ENCODE data around the gene IQGAP2.

IQGAP2 gene

DNA sequence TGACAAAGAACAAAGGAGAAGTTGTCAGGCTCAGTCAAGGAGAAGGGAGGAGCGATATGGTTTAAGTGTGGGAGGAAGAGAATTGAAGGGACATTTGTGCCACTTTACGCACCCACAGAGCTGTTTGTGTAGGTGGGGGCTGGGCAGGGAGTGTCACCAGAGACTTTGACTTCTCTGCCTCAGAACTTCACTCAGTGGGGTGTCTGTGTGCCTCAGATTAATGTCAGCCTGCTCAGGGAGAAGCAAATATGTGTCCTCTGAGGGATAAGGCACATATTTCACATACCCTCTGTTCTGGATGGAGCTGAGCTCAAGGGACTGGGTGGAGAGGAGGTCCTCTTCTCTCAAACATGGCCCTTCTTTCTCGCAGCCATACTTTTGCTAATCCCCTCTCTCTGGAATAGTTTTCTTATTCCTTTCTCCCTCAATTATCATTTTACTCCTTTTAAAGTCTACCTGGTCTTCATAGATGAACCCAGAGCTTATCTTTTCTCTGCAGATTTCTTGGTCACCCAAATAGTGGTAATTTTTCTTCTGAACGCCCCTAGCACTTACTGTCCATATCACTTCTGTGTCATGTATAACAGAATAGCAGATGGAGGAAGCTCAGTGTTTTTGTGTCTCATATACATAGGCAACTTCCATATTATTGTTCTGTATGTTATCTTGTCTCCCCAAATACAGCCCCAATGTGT is 77.0 kb downstream of the IQGAP2 start:
- no peak for DNase-seq

- no peak for DNase-seq
Observed at GRCh38 chr5:76482984-76483383, 79.9 kb downstream of the IQGAP2 start.

GRCh38 chr5:76483433-76483832 is 80.3 kb downstream of the IQGAP2 start:
- DNase-seq = no peak

DNA sequence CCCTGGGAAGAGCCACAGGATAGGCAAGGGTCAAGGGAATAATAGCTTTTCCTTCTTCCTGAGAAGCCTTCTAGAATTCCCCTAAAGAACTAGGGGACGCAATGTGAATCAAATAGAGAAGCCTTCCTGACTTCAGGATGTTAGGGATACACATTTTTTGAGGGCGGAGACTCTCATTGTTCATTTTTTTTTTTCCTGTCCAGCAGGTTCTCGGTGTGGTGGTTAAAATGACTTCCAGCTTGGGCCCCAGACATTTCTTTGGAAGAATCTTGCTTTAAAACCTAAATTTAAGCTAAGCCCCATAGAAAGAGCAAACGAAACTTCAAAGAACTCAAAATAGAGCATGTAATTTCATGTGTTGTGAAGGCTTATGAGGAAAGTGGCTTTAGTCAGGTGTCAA is 80.8 kb downstream of the IQGAP2 start:
- DNase-seq = no peak

GRCh38 chr5:76485511-76485910 is 82.4 kb downstream of the IQGAP2 start:
- no peak for DNase-seq

DNA sequence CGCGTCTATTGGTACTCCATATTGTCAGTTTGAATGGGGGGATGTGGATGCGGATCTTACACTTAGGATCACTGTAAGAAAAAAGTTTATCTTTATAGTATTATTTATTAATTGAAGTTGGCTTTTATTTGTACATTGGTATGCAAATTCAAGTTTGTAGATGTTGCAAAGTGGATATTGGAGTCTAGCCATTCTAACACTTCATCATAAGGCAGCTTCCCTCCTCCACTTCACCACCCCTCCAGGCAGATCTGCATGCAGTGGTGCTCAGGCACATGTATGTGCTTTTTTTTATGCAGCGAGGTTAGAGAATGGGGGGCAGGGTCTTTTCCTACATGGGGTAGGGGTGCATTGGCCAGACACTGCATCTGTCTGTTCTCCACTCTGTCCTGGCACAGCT is 84.3 kb downstream of the IQGAP2 start:
- DNase-seq = no peak

DNA sequence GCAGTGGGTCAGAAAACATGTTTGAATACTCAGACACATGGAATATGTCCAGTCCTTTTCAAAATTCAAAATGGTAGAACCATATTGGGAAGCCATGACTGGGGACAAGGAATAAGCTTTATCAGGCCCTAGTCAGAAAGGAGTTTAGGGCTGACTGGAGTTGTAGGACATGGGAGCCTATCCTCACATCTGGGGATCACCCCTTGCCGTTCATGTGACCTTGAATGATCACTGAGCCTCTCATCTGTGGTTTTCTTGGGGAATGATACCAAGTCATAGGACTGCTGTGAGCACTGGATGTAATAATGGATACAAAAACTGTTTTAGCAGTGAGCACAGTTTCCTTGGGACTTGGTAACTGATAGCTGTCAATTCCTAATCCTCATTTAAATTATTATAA is 84.7 kb downstream of the IQGAP2 start:
- no peak for DNase-seq

- no peak for DNase-seq
Observed at GRCh38 chr5:76488969-76489368, 85.9 kb downstream of the IQGAP2 start.

DNA sequence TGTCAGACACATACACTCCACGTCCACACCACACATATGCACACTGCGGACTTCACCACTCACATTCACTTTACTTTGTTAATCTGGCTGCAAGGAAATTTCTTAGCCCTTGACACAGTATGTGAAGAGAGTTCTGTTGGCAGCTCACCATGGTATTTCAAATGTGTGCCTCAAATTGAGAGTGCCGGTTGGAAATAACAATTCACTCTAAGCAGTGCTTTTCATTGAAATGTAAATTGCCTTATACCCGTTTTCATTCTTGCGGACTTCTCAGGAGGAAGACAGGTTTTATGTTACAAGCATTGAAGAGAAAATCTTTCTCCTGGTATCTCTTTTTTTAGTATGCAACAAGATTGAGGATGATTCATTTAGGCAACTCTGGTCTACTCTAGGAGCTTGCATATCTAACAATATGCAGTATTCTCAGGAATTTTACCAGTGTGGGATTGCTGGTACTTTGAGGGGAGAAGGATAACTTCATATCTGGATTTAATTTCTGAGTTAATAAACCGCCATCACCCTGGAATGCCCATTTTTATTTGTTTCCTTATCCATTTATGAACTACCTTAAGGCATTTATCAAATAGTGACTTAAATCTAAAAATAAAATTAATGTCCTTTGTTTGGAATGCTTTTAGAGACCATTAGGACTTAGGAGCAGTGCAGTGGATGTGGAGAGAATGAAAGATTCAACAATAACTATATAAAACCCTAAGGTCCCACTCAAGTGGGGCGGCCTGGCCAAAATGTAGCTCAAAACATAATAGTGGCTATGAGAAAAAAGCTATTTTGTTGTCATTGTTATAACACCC is 87.0 kb downstream of the IQGAP2 start:
- DNase-seq = no peak

- DNase-seq = no peak
Observed at GRCh38 chr5:76490960-76491359, 87.9 kb downstream of the IQGAP2 start.

DNA sequence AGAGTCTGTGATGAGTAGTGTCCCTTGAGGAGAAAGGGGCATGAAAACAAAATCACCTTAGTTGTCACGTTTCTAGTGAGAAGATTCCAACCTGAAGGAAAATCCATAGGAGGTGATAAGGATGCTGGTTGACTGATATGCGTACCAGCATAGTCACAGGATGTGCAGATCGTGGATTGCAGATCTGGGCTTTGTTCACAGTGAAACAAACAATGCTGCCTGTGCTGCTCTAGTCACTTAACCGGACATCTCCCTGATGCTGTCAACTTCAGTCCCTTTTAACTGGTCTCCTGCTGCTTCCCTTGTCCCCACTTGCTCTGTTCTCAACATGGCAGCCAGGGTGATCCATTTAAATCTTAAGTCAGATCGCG is 89.7 kb downstream of the IQGAP2 start:
- DNase-seq = no peak

- no peak for DNase-seq
Observed at GRCh38 chr5:76493190-76493837, 90.2 kb downstream of the IQGAP2 start.

DNA sequence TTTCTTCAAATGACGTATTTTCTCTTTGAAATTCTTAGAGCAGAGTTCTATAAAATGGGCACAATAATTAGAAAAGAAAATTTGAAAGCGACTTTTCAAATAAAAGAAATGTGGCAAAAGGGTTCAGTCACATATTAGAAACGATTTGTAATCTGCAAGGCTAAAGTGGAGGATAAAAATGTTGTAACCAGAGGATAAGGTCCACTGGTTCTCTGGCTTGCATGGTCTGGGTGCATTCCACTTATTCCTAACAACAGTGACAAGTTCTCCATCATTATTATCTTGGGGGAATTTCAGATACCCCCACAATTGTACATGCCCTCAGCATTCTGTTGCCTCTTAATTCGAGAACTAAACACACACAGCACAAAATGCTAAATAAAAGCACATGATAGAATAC is 91.1 kb downstream of the IQGAP2 start:
- no peak for DNase-seq

DNA sequence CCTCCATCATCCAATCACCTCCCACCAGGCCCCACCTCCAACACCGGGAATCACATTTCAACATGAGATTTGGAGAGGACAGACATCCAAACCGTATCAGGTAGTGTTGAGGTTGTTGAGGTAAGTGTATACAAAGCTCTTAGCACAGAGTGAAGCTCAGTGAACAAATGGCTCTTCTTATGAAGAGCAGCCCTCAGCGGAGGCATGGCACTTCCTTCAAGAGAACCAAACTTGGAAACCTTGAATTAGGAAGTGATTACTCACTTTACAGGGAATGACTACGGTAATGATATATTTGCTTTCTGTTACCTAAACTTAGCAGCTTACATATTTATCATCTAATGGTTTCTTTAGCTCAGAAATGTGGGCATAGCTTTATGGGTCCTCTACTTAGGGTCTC is 92.8 kb downstream of the IQGAP2 start:
- no peak for DNase-seq

DNA sequence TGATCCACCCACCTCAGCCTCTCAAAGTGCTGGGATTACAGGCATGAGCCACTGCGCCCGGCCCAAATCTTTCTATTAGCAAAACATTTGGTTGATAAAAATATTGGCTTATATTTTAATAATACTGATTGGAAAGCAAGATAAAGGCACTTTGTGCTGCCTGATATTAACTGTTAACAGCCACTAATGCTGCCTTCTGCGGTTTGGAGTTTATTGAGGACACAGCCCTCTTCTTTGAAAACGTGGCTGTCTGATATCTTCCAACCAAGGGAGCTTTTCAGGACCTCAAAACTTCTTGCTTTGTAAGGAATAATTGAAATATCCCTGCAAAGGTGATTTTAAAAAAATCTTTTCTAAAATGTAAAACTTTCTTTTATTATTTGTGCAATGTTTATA is 94.0 kb downstream of the IQGAP2 start:
- DNase-seq = no peak

DNA sequence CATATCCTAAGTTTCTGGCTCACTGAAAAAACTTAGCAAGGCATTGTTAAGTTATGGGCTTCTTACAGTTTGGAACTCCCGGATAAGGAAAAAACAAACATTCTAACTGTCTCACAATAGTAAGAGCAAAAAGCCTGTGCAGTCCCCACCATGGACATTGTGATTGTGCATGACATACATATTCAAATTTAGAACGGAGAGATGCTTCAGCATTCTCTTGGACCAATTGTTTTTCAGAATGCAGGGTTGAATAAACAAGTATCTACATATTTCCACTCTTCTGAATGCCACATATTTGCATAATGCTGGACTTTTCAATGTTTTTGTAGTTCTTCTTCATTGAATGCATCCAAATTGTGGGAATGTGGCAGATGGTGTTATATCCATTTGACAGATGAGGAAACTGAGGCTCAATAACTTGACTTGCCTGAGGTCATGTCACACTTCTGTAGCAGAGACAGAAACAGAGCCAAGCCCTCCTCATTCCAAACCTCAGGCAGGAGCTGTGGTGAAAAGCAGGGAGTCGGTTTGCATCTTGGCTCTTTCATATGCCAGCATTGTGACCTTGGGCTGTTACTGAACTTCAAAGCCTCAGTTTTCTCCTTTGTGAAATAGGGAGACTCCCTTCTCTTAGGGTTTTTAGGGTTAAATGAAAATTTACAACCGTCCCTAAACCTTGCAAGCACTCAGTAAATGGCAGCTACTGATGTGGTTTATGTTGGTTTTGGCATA is 95.1 kb downstream of the IQGAP2 start:
- no peak for DNase-seq

DNA sequence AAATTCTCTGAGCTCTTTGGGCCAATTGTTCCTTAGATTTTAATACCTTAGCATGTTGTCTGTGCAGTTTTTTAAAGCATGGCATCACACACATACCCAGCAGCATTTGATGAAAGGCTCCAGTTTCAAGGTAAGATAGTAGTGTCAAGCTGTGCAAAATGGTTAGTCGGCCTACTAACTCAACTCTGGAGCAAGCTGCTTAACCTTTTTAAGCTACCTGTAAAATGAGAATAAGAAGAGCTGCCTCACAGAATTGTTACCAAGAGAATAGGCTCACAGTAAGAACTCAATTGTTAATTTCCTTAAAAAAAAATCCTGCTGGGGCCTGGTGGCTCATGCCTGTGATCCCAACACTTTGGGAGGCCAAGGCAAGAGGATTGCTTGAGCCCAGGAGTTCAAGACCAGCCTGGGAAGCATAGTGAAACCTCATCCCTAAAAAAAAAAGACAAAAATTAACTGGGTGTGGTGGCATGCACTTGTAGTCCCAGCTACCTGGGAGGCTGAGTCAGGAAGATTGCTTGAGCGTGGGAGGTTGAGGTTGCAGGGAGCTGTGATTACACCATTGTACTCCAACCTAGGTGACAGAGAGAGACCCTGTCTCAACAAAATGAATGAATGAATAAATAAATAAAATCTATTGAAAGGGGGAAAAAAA is 96.5 kb downstream of the IQGAP2 start:
- DNase-seq = no peak

- DNase-seq = no peak
Observed at GRCh38 chr5:76500633-76501393, 97.7 kb downstream of the IQGAP2 start.

DNA sequence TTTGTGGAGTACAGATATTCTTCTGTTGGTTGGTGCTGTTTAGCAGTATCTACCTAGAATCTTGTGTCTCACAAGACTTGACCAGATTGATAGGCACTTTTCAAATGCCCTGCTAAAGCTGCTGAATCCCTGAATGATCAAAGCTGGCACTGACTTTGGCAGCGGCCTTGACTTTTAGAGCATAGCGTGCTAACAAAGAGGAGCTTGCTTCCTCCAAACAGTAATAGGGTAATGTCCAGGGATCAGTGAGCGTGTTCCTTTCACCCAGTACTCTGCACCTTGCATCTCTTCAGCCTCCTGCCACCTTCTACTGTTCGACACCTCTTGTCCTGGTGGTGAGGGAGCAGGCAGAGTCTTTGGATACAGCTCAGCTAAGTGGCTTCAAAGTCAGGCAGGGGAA is 100.8 kb downstream of the IQGAP2 start:
- DNase-seq = no peak

GRCh38 chr5:76504901-76505564 is 101.9 kb downstream of the IQGAP2 start:
- DNase-seq = no peak

DNA sequence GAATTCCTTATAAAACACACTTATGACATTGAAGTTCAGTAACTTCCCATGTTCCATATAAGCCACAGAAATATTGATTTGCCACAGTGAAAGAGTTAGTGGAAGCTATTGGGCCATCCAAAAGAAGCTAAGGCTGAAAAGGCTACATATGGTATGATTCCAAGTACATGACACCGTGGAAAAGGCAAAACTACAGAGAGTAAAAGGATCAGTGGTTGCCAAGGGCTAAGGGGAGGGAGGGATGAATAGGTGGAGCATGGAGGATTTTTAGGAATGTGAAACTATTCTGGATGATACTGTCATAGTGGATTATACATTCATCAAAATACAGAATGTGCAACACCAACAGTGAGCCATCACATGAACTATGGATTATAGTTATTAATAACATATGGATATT is 110.4 kb downstream of the IQGAP2 start:
- DNase-seq = no peak

GRCh38 chr5:76514292-76514691 is 111.2 kb downstream of the IQGAP2 start:
- DNase-seq = no peak

Measured in activated gamma-delta T cell treated with Interleukin-2 at 50 U/mL for 16 hours (primary cell).